IMR-90 (cell line): Measurements from ENCODE around the gene TFAP2A. TPM values are rescaled to one million over a fixed set of nuclear protein-coding genes. Genes with fewer than 3 reads are reported as not detected.

Experiments
- ATAC-seq: fragments of 200-7000 bp; cut with Tn5 transposase; 2 replicates; pipeline ENCODE4 v1.9.1; 2020; ENCODE audit warnings: low read depth, mild to moderate bottlenecking, moderate library complexity
- BruUV-seq: library from RNA; stranded (reverse); fragments of 400-500 nt; replicated peaks from 2 replicates; lab custom pipeline; 2021; lab: Mats Ljungman, UMichigan
- CTCF ChIA-PET: fragments of 300-600 bp; formaldehyde crosslinking; extraction: SDS; loops from one replicate; lab custom pipeline; 2021; ENCODE audit warnings: antibody characterized with exemption; lab: Yijun Ruan, JAX
- POLR2A ChIA-PET: fragments of 300-600 bp; sonication (Branson Sonifier 250); formaldehyde crosslinking; loops from one replicate; lab custom pipeline; 2022; ENCODE audit warnings: antibody characterized with exemption; ENCODE audit not compliant: unreplicated experiment; lab: Charles Lee
- DNase-seq: peaks from one replicate; pipeline ENCODE4 v3.0.0; 2013
- H2AFZ ChIP-seq: replicated peaks from 2 replicates; pipeline ENCODE3; 2013; ENCODE audit warnings: low read length, mild to moderate bottlenecking; ENCODE audit not compliant: poor library complexity
- H2AK5ac ChIP-seq: 2 replicates; pipeline ENCODE4 v1.6.1; 2013; ENCODE audit warnings: low read depth, low read length, inconsistent platforms
- H2AK9ac ChIP-seq: replicated peaks from 2 replicates; pipeline ENCODE3; 2013; ENCODE audit warnings: mild to moderate bottlenecking, low read depth, low read length, moderate library complexity; ENCODE audit not compliant: poor library complexity
- H2BK120ac ChIP-seq: 2 replicates; pipeline ENCODE4 v1.6.1; 2013; ENCODE audit warnings: low read depth, low read length, inconsistent platforms
- H2BK15ac ChIP-seq: 3 replicates; pipeline ENCODE4 v1.6.1; 2013; ENCODE audit warnings: low read depth, low read length, inconsistent platforms
- H2BK20ac ChIP-seq: 2 replicates; pipeline ENCODE4 v1.6.1; 2013; ENCODE audit warnings: low read depth, mild to moderate bottlenecking, inconsistent platforms, low read length, moderate library complexity
- H2BK5ac ChIP-seq: 2 replicates; pipeline ENCODE4 v1.6.1; 2013; ENCODE audit warnings: mild to moderate bottlenecking, low read depth, low read length, inconsistent platforms; ENCODE audit not compliant: poor library complexity, severe bottlenecking
- H3K14ac ChIP-seq: replicated peaks from 2 replicates; pipeline ENCODE4 v1.6.1; 2013; ENCODE audit warnings: low read depth, low read length, inconsistent platforms
- H3K18ac ChIP-seq: 2 replicates; pipeline ENCODE4 v1.6.1; 2013; ENCODE audit warnings: low read depth, low read length, control low read depth
- H3K23ac ChIP-seq: 2 replicates; pipeline ENCODE4 v1.6.1; 2013; ENCODE audit warnings: low read depth, low read length, inconsistent platforms
- H3K27ac ChIP-seq: 2 replicates; pipeline ENCODE4 v1.5.1; 2013; ENCODE audit warnings: mild to moderate bottlenecking, control low read depth, low read length; ENCODE audit not compliant: insufficient read depth
- H3K27me3 ChIP-seq: 2 replicates; pipeline ENCODE4 v1.6.1; 2013; ENCODE audit warnings: low read length; ENCODE audit not compliant: control insufficient read depth, insufficient read depth
- H3K36me3 ChIP-seq: 2 replicates; pipeline ENCODE4 v1.6.1; 2013; ENCODE audit warnings: low read length, mixed read lengths; ENCODE audit not compliant: control insufficient read depth, insufficient read depth
- H3K4ac ChIP-seq: 2 replicates; pipeline ENCODE4 v1.6.1; 2013; ENCODE audit warnings: low read depth, low read length, inconsistent platforms
- H3K4me1 ChIP-seq: 2 replicates; pipeline ENCODE4 v1.6.1; 2013; ENCODE audit warnings: low read length, mixed read lengths; ENCODE audit not compliant: control insufficient read depth, insufficient read depth
- H3K4me2 ChIP-seq: 2 replicates; pipeline ENCODE4 v1.6.1; 2013; ENCODE audit warnings: low read depth, mild to moderate bottlenecking, control low read depth, low read length, moderate library complexity
- H3K4me3 ChIP-seq: 2 replicates; pipeline ENCODE4 v1.5.1; 2013; ENCODE audit warnings: low read depth, mild to moderate bottlenecking, control low read depth, low read length, moderate library complexity; ENCODE audit not compliant: insufficient read depth
- H3K56ac ChIP-seq: 2 replicates; pipeline ENCODE4 v1.6.1; 2013; ENCODE audit warnings: low read length, inconsistent platforms; ENCODE audit not compliant: insufficient read depth; ENCODE audit errors: extremely low read depth
- H3K79me1 ChIP-seq, 2 experiments: 2 replicates each; pipeline ENCODE4 v1.6.1; 2013; ENCODE audit warnings: low read length in 2 of 2, inconsistent platforms in 1 of 2, low read depth in 1 of 2
- H3K9ac ChIP-seq: 2 replicates; pipeline ENCODE4 v1.6.1; 2013; ENCODE audit warnings: low read depth, low read length, control low read depth
- H3K9me1 ChIP-seq: 2 replicates; pipeline ENCODE4 v1.6.1; 2013; ENCODE audit warnings: low read length, inconsistent platforms; ENCODE audit not compliant: insufficient read depth
- H3K9me3 ChIP-seq: 2 replicates; pipeline ENCODE4 v1.6.1; 2013; ENCODE audit warnings: low read length; ENCODE audit not compliant: control insufficient read depth, insufficient read depth
- H4K20me1 ChIP-seq: 2 replicates; pipeline ENCODE4 v1.6.1; 2013; ENCODE audit warnings: low read length, inconsistent platforms; ENCODE audit not compliant: insufficient read depth
- H4K5ac ChIP-seq: 2 replicates; pipeline ENCODE4 v1.6.1; 2013; ENCODE audit warnings: mild to moderate bottlenecking, low read depth, low read length, control low read depth
- H4K8ac ChIP-seq, 2 experiments: 2 replicates each; pipeline ENCODE4 v1.6.1; 2013; ENCODE audit warnings: low read depth in 2 of 2, low read length in 2 of 2, control low read depth in 1 of 2, inconsistent platforms in 1 of 2
- H4K91ac ChIP-seq: 2 replicates; pipeline ENCODE4 v1.6.1; 2013; ENCODE audit warnings: low read depth, low read length, inconsistent platforms; ENCODE audit not compliant: insufficient read depth
- BHLHE40 ChIP-seq: fragments of 150-350 bp; IDR thresholded peaks from 2 replicates; pipeline ENCODE4 v1.6.1; 2016; ENCODE audit warnings: mild to moderate bottlenecking, low read depth, low read length
- CEBPB ChIP-seq: IDR thresholded peaks from 2 replicates; pipeline ENCODE4 v1.6.1; 2012; ENCODE audit warnings: low read depth, low read length, improper control_type of control experiment
- CHD1 ChIP-seq: IDR thresholded peaks from 2 replicates; pipeline ENCODE4 v1.6.1; 2012; ENCODE audit warnings: low read depth, low read length, improper control_type of control experiment
- CTCF ChIP-seq: conservative IDR thresholded peaks from 2 replicates; pipeline ENCODE4 v1.5.1; 2012; ENCODE audit warnings: mild to moderate bottlenecking, low read depth, low read length, improper control_type of control experiment
- ELK1 ChIP-seq: fragments of 150-350 bp; IDR thresholded peaks from 2 replicates; pipeline ENCODE4 v1.6.1; 2016; ENCODE audit warnings: low read depth, mild to moderate bottlenecking, low read length, moderate library complexity, borderline replicate concordance
- FOS ChIP-seq: fragments of 150-350 bp; IDR thresholded peaks from 2 replicates; pipeline ENCODE4 v1.6.1; 2016; ENCODE audit warnings: low read depth, low read length
- MAFK ChIP-seq: IDR thresholded peaks from 2 replicates; pipeline ENCODE4 v1.6.1; 2012; ENCODE audit warnings: low read depth, low read length, improper control_type of control experiment
- MAZ ChIP-seq: IDR thresholded peaks from 2 replicates; pipeline ENCODE4 v1.6.1; 2012; ENCODE audit warnings: low read depth, mild to moderate bottlenecking, low read length, improper control_type of control experiment, moderate library complexity, borderline replicate concordance
- MXI1 ChIP-seq: IDR thresholded peaks from 2 replicates; pipeline ENCODE4 v1.6.1; 2012; ENCODE audit warnings: low read depth, mild to moderate bottlenecking, low read length, moderate library complexity, borderline replicate concordance
- NFE2L2 ChIP-seq: fragments of 150-350 bp; IDR thresholded peaks from 2 replicates; pipeline ENCODE4 v1.6.1; 2016; ENCODE audit warnings: low read depth, mild to moderate bottlenecking, low read length
- POLR2A ChIP-seq: IDR thresholded peaks from 2 replicates; pipeline ENCODE4 v1.6.1; 2012; ENCODE audit warnings: mild to moderate bottlenecking, low read depth, low read length
- RAD21 ChIP-seq: IDR thresholded peaks from 2 replicates; pipeline ENCODE4 v1.6.1; 2012; ENCODE audit warnings: low read length, improper control_type of control experiment
- RCOR1 ChIP-seq: IDR thresholded peaks from 2 replicates; pipeline ENCODE4 v1.6.1; 2012; ENCODE audit warnings: mild to moderate bottlenecking, low read length, improper control_type of control experiment; ENCODE audit not compliant: insufficient replicate concordance
- RFX5 ChIP-seq: IDR thresholded peaks from 2 replicates; pipeline ENCODE4 v1.8.0; 2012; ENCODE audit warnings: low read depth, mild to moderate bottlenecking, low read length, moderate library complexity
- SMC3 ChIP-seq: fragments of 150-350 bp; IDR thresholded peaks from 2 replicates; pipeline ENCODE4 v1.6.1; 2016; ENCODE audit warnings: low read depth, mild to moderate bottlenecking, antibody characterized with exemption, low read length, moderate library complexity
- WGBS, 2 experiments: methylation state at CpG; one replicate each; pipeline versions ENCODE4 v1.1.5 to v1.1.7; 2013; ENCODE audit warnings: missing lambda C conversion rate in 2 of 2; ENCODE audit not compliant: insufficient read length in 1 of 2; ENCODE audit errors: extremely low coverage in 2 of 2; 5-methylcytosine and 5-hydroxymethylcytosine counted together
- dilution Hi-C: fragments of 300-500 bp; cut with HindIII; formaldehyde crosslinking; loops from one replicate; pipeline ENCODE4 v1.14.3; 2018; ENCODE audit warnings: low sequenced_read_pairs; ENCODE audit not compliant: unreplicated experiment
- in situ Hi-C: fragments of 300-500 bp; cut with MboI; formaldehyde crosslinking; loops from 3 replicates; pipeline ENCODE4 v1.14.3; 2019; ENCODE audit warnings: low sequenced_read_pairs, inconsistent platforms, mixed read lengths
- intact Hi-C: fragments of 100-400 bp; cut with micrococcal nuclease; formaldehyde crosslinking; loops from 2 replicates; pipeline ENCODE4 v1.10.0; 2022
- polyA plus RNA-seq, 3 experiments: library from polyadenylated mRNA; depleted of rRNA; stranded (reverse); fragments of >200 nt; gene quantifications; 2 replicates each; pipeline ENCODE4 v1.2.3, GENCODE V29; 2012; ENCODE audit warnings: low replicate concordance in 1 of 3
- total RNA-seq: library from RNA; depleted of rRNA; stranded (reverse); fragments of >200 nt; gene quantifications from 2 replicates; pipeline ENCODE4 v1.2.3, GENCODE V29; 2012

Gene TFAP2A
- total and polyA plus RNA-seq, 2 of the 4 experiments (the other 2 are of a cell fraction): 0.72 to 7.1 TPM

- CTCF ChIA-PET: no interaction called here
- H2AK5ac ChIP-seq: no peak overlapping the region
These were observed 18.9 kb downstream of the TFAP2A start for GRCh38 chr6:10395704-10396546.

More at GRCh38 chr6:10395704-10396546, 18.9 kb downstream of the TFAP2A start:
- no peak overlapping the region for H3K9ac ChIP-seq
- no peak overlapping the region for H3K27ac ChIP-seq
- no peaks in the 10 kb centered on the region for H3K9me1 ChIP-seq
- H3K9me3 ChIP-seq: peaks cover 1% of the 10 kb centered on the region; the same call in 1 of the 2 replicates
- no peak overlapping the region for H4K5ac ChIP-seq
- no peak overlapping the region for H4K8ac ChIP-seq
- H2BK5ac ChIP-seq: no peak overlapping the region
- H3K27me3 ChIP-seq: peaks cover 47% of the 10 kb centered on the region
- H3K4me1 ChIP-seq: no peaks in the 10 kb centered on the region
- no peak overlapping the region; the same call in 1 of the 2 replicates for H3K4me3 ChIP-seq
- DNase-seq (no peak), ATAC-seq (no peak)
- H2BK20ac ChIP-seq: no peak overlapping the region
- no peak overlapping the region for H3K4ac ChIP-seq
- peak overlapping the region; percentile 62; the same call in 1 of the 2 replicates for H3K4me2 ChIP-seq
- TF ChIP-seq ELK1: no peak
- TF ChIP-seq MXI1: no peak
- no peak for TF ChIP-seq FOS
- no peak for TF ChIP-seq CTCF
- no peak for TF ChIP-seq BHLHE40
- TF ChIP-seq RFX5: no peak
- no peak for TF ChIP-seq CHD1
- no peak for TF ChIP-seq NFE2L2
- TF ChIP-seq SMC3: no peak
- TF ChIP-seq MAFK: no peak
- TF ChIP-seq MAZ: no peak
- no peak for TF ChIP-seq RAD21
- no peak for TF ChIP-seq POLR2A
- no peak for TF ChIP-seq CEBPB
- no peak for TF ChIP-seq RCOR1
- no peak overlapping the region for H2BK15ac ChIP-seq
- H3K56ac ChIP-seq: no peak overlapping the region
- no peak overlapping the region for H3K23ac ChIP-seq
- POLR2A ChIA-PET: no interaction called here
- in situ Hi-C loops: no loop called here
- no peak overlapping the region for H2AK9ac ChIP-seq
- H4K20me1 ChIP-seq: no peaks in the 10 kb centered on the region; the same call in 1 of the 2 replicates
- H2AFZ ChIP-seq: no peak overlapping the region
- dilution Hi-C loops: no loop called here
- WGBS, 2 experiments: 60% methylated on average over 2 of the region's 14 CpGs; no CpG with 5 or more reads in 1 of the 2 experiments
- intact Hi-C loops: no loop called here
- H3K79me1 ChIP-seq: no peaks in the 10 kb centered on the region
- H4K91ac ChIP-seq: no peak overlapping the region
- BruUV-seq: no TSS peak
- no peak overlapping the region for H3K18ac ChIP-seq
- H3K36me3 ChIP-seq: no peaks in the 10 kb centered on the region
- H3K14ac ChIP-seq: no peak overlapping the region
- no peak overlapping the region for H2BK120ac ChIP-seq
